Gastroesophageal sphincter (tissue), 4 donors: ENCODE measurements around the gene GAS2L2. TPM values are rescaled to one million over a fixed set of nuclear protein-coding genes. Genes with fewer than 3 reads are reported as not detected.

Experiments
- ATAC-seq: fragments of 150-250 bp; one replicate; pipeline ENCODE4 v1.9.1; 2016; ENCODE audit warnings: mild to moderate bottlenecking, moderate library complexity
- H3K27ac ChIP-seq, 4 donors: fragments of 200-600 bp; sonication (generic) in 3 of 4; 1 replicate in 3 of 4; 2 replicates in 1 of 4; pipeline ENCODE4 v1.5.1; 2016 to 2019
- H3K27me3 ChIP-seq: fragments of 200-600 bp; sonication (generic); one replicate; pipeline ENCODE4 v1.5.1; 2019
- H3K36me3 ChIP-seq, 2 donors: fragments of 200-600 bp; sonication (generic); one replicate each; pipeline ENCODE4 v1.5.1; 2019; ENCODE audit warnings: control low read depth in 1 of 2
- H3K4me1 ChIP-seq, 3 donors: fragments of 200-600 bp; sonication (generic); 1 replicate in 2 of 3; 2 replicates in 1 of 3; pipeline ENCODE4 v1.5.1; 2016 to 2019; ENCODE audit warnings: control low read depth in 2 of 3
- H3K4me3 ChIP-seq, 2 donors: fragments of 200-600 bp; sonication (generic); one replicate each; pipeline ENCODE4 v1.5.1; 2019; ENCODE audit warnings: mild to moderate bottlenecking in 1 of 2, moderate library complexity in 1 of 2
- H3K9me3 ChIP-seq, 3 donors: fragments of 200-600 bp; sonication (generic); one replicate each; pipeline ENCODE4 v1.5.1; 2017 to 2019; ENCODE audit warnings: control low read depth in 2 of 3
- CTCF ChIP-seq, 4 experiments: fragments of 200-600 bp in 2 of 4; fragments of 450-650 bp in 2 of 4; sonication (generic) in 1 of 4; IDR thresholded peaks; one replicate each; pipeline ENCODE4 v1.5.1; 2017 to 2019; ENCODE audit warnings: antibody characterized with exemption in 4 of 4, mild to moderate bottlenecking in 2 of 4, moderate library complexity in 2 of 4
- EP300 ChIP-seq: sonication (generic); formaldehyde crosslinking; IDR thresholded peaks from one replicate; pipeline ENCODE4 v1.6.1; 2017; ENCODE audit warnings: antibody characterized with exemption, mild to moderate bottlenecking
- POLR2A ChIP-seq, 2 donors: fragments of 450-650 bp; IDR thresholded peaks; one replicate each; pipeline ENCODE4 v1.6.1; 2017; ENCODE audit warnings: antibody characterized with exemption in 2 of 2, mild to moderate bottlenecking in 2 of 2, moderate library complexity in 1 of 2
- POLR2AphosphoS5 ChIP-seq: sonication (generic); formaldehyde crosslinking; IDR thresholded peaks from one replicate; pipeline ENCODE4 v1.6.1; 2017; ENCODE audit warnings: antibody characterized with exemption
- WGBS, 2 donors: methylation state at CpG; one replicate each; pipeline ENCODE4 v1.1.5; 2018; ENCODE audit warnings: low coverage in 1 of 2; 5-methylcytosine and 5-hydroxymethylcytosine counted together
- total RNA-seq, 4 donors: library from RNA; depleted of rRNA; stranded (reverse); fragments of >200 nt; gene quantifications; one replicate each; pipeline ENCODE4 v1.1.0, GENCODE V29; 2016

GAS2L2 gene
- total RNA-seq, 4 donors from 2014 or later, result 1.5 TPM; not detected in 3

GRCh38 chr17:35786941-35787432 is 33.9 kb upstream of the GAS2L2 start:
- TF ChIP-seq POLR2A (IDR thresholded peaks at IDR 0.05), result no peak
- peak; percentile 46 for TF ChIP-seq POLR2AphosphoS5
- peak; percentile 12 for ATAC-seq
- H3K27ac ChIP-seq, result peak overlapping the region; percentile 61 to 84 (median 80)
- H3K36me3 ChIP-seq, result no peaks in the 10 kb centered on the region
- H3K27me3 ChIP-seq, result no peaks in the 10 kb centered on the region
- WGBS, 2 donors, result 16 to 19% methylated on average over 3 of the region's 3 CpGs
- H3K4me3 ChIP-seq, result no peak overlapping the region
- no peaks in the 10 kb centered on the region for H3K9me3 ChIP-seq
- peaks cover 11 to 83% (median 31%) of the 10 kb centered on the region in 3 donors for H3K4me1 ChIP-seq

- H3K4me3 ChIP-seq, result no peak overlapping the region
- WGBS, 2 donors, result 80% methylated on average over 1 of the region's 2 CpGs; no CpG with 5 or more reads in 1 of the 2 donors
- no peak for ATAC-seq
- no peak for TF ChIP-seq CTCF (IDR thresholded peaks at IDR 0.05)
- TF ChIP-seq POLR2A (IDR thresholded peaks at IDR 0.05), result no peak
- no peak for TF ChIP-seq EP300
- no peak for TF ChIP-seq POLR2AphosphoS5
- H3K27me3 ChIP-seq, result no peaks in the 10 kb centered on the region
- H3K4me1 ChIP-seq, result peaks cover 11 to 89% (median 31%) of the 10 kb centered on the region in 3 donors
- H3K9me3 ChIP-seq, result no peaks in the 10 kb centered on the region
- peak overlapping the region in 3 of 4 donors; percentile 81 to 84 (median 84) for H3K27ac ChIP-seq
- H3K36me3 ChIP-seq, result no peaks in the 10 kb centered on the region
Observed at GRCh38 chr17:35784895-35785294, 31.9 kb upstream of the GAS2L2 start.

GRCh38 chr17:35780950-35781349 is 27.9 kb upstream of the GAS2L2 start:
- no peak for ATAC-seq
- no peak overlapping the region for H3K4me3 ChIP-seq
- H3K27ac ChIP-seq, result peak overlapping the region in 3 of 4 donors; percentile 56 to 84 (median 81)
- TF ChIP-seq POLR2AphosphoS5 (no peak), EP300 (no peak), POLR2A (IDR thresholded peaks at IDR 0.05) (no peak), CTCF (IDR thresholded peaks at IDR 0.05) (no peak)
- peaks cover 0 to 82% (median 16%) of the 10 kb centered on the region in 3 donors for H3K4me1 ChIP-seq
- no peaks in the 10 kb centered on the region for H3K9me3 ChIP-seq
- peaks cover 0 to 9% of the 10 kb centered on the region in 2 donors for H3K36me3 ChIP-seq
- H3K27me3 ChIP-seq, result no peaks in the 10 kb centered on the region
- WGBS, 2 donors, result 48 to 89% methylated on average over 1 to 3 of the region's 3 CpGs

GRCh38 chr17:35778641-35779196 is 25.7 kb upstream of the GAS2L2 start:
- peak overlapping the region; percentile 39 to 91 (median 78) for H3K27ac ChIP-seq
- no peaks in the 10 kb centered on the region for H3K9me3 ChIP-seq
- peaks cover 0 to 9% of the 10 kb centered on the region in 2 donors for H3K36me3 ChIP-seq
- no peak for ATAC-seq
- no peak overlapping the region for H3K4me3 ChIP-seq
- no peaks in the 10 kb centered on the region for H3K27me3 ChIP-seq
- TF ChIP-seq CTCF (IDR thresholded peaks at IDR 0.05) (no peak), POLR2A (IDR thresholded peaks at IDR 0.05) (no peak), EP300 (no peak), POLR2AphosphoS5 (no peak)
- peaks cover 0 to 83% (median 10%) of the 10 kb centered on the region in 3 donors for H3K4me1 ChIP-seq
- 89 to 94% methylated on average over 5 to 13 of the region's 16 CpGs for WGBS, 2 donors

GRCh38 chr17:35775583-35775982 is 22.5 kb upstream of the GAS2L2 start:
- H3K4me1 ChIP-seq, result peaks cover 3 to 74% (median 12%) of the 10 kb centered on the region in 3 donors
- H3K27me3 ChIP-seq, result no peaks in the 10 kb centered on the region
- ATAC-seq, result no peak
- peak overlapping the region in 1 of 2 donors; percentile 37 for H3K4me3 ChIP-seq
- no peaks in the 10 kb centered on the region for H3K9me3 ChIP-seq
- peaks cover 0 to 9% of the 10 kb centered on the region in 2 donors for H3K36me3 ChIP-seq
- WGBS, 2 donors, result 59% methylated on average over 5 of the region's 6 CpGs; no CpG with 5 or more reads in 1 of the 2 donors
- peak overlapping the region; percentile 88 to 92 (median 90) for H3K27ac ChIP-seq
- TF ChIP-seq EP300 (no peak), POLR2AphosphoS5 (no peak), POLR2A (IDR thresholded peaks at IDR 0.05) (no peak), CTCF (IDR thresholded peaks at IDR 0.05) (no peak)
